Measurements from ENCODE around the gene CFAP53. TPM values are rescaled to one million over a fixed set of nuclear protein-coding genes. Genes with fewer than 3 reads are reported as not detected.

CFAP53 gene
- total and polyA plus RNA-seq, 2 of the 13 experiments (the other 11 are each of a cell fraction or from before 2014, with no cell fraction given) = 0.05 to 0.07 TPM

DNA sequence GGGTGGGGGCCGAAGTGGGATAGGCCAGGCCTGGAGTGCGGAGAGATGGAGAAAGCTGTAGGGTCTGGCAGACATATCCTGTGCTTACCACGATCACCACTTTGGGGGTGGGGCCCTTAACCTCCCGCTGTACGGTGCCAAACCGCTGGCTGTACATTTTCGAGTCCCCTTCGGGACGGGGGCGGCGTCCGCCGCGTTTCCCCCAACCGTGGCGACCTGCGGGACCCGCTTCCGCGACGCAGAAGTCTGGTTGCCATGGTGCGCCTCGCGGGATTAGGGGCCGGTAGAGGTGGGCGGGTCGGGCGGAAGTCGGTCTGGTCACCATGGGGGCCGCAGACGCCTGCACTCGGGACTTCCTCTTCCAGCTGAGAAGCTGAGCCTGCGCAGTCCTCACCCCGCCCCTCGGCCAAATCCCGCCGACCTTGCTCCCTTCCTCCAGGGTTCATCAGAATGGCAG lies at the start of gene CFAP53 (continued):
- TF ChIP-seq EP300 (IDR thresholded peaks at IDR 0.05; ENCODE audit: low read depth in 2 of 2, low read length in 2 of 2) (no peak), EP300 (CRISPR knock-in tag; IDR thresholded peaks at IDR 0.05; ENCODE audit: borderline replicate concordance) (no peak), SNRNP70 (IDR thresholded peaks at IDR 0.05; ENCODE audit: low read depth, low read length) (no peak), KLF13 (CRISPR knock-in tag; IDR thresholded peaks at IDR 0.05) (no peak), RBM22 (optimal IDR thresholded peaks at IDR 0.05; ENCODE audit: low read length) (peak; percentile 100), ZSCAN9 (CRISPR knock-in tag; IDR thresholded peaks at IDR 0.05; ENCODE audit: borderline replicate concordance) (no peak), SP5 (CRISPR knock-in tag; IDR thresholded peaks at IDR 0.05; ENCODE audit: borderline replicate concordance, low read depth) (0 out of 2 replicates have a peak, but pooled peaks have one; percentile 25), ZNF749 (CRISPR knock-in tag; IDR thresholded peaks at IDR 0.05; ENCODE audit: borderline replicate concordance) (0 out of 2 replicates have a peak, but pooled peaks have one; percentile 53), MEIS2 (CRISPR knock-in tag; IDR thresholded peaks at IDR 0.05) (no peak), ZNF234 (CRISPR knock-in tag; conservative IDR thresholded peaks at IDR 0.05) (no peak), ZBTB7A (CRISPR knock-in tag; IDR thresholded peaks at IDR 0.05) (no peak), PITX1 (CRISPR knock-in tag; IDR thresholded peaks at IDR 0.05) (peak; percentile 89), HCFC1 (IDR thresholded peaks at IDR 0.05; ENCODE audit: low read depth, low read length) (peak; percentile 58), ZSCAN21 (CRISPR knock-in tag; IDR thresholded peaks at IDR 0.05; ENCODE audit: borderline replicate concordance) (0 out of 2 replicates have a peak, but pooled peaks have one; percentile 31), NCOA5 (CRISPR knock-in tag; IDR thresholded peaks at IDR 0.05) (no peak), ZFAT (CRISPR knock-in tag; conservative IDR thresholded peaks at IDR 0.05) (no peak)
- TF ChIP-seq, protein P1, sequence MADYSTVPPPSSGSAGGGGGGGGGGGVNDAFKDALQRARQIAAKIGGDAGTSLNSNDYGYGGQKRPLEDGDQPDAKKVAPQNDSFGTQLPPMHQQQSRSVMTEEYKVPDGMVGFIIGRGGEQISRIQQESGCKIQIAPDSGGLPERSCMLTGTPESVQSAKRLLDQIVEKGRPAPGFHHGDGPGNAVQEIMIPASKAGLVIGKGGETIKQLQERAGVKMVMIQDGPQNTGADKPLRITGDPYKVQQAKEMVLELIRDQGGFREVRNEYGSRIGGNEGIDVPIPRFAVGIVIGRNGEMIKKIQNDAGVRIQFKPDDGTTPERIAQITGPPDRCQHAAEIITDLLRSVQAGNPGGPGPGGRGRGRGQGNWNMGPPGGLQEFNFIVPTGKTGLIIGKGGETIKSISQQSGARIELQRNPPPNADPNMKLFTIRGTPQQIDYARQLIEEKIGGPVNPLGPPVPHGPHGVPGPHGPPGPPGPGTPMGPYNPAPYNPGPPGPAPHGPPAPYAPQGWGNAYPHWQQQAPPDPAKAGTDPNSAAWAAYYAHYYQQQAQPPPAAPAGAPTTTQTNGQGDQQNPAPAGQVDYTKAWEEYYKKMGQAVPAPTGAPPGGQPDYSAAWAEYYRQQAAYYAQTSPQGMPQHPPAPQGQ (CRISPR knock-in tag; IDR thresholded peaks at IDR 0.05; ENCODE audit: borderline replicate concordance) = no peak
- TF ChIP-seq, protein P2, sequence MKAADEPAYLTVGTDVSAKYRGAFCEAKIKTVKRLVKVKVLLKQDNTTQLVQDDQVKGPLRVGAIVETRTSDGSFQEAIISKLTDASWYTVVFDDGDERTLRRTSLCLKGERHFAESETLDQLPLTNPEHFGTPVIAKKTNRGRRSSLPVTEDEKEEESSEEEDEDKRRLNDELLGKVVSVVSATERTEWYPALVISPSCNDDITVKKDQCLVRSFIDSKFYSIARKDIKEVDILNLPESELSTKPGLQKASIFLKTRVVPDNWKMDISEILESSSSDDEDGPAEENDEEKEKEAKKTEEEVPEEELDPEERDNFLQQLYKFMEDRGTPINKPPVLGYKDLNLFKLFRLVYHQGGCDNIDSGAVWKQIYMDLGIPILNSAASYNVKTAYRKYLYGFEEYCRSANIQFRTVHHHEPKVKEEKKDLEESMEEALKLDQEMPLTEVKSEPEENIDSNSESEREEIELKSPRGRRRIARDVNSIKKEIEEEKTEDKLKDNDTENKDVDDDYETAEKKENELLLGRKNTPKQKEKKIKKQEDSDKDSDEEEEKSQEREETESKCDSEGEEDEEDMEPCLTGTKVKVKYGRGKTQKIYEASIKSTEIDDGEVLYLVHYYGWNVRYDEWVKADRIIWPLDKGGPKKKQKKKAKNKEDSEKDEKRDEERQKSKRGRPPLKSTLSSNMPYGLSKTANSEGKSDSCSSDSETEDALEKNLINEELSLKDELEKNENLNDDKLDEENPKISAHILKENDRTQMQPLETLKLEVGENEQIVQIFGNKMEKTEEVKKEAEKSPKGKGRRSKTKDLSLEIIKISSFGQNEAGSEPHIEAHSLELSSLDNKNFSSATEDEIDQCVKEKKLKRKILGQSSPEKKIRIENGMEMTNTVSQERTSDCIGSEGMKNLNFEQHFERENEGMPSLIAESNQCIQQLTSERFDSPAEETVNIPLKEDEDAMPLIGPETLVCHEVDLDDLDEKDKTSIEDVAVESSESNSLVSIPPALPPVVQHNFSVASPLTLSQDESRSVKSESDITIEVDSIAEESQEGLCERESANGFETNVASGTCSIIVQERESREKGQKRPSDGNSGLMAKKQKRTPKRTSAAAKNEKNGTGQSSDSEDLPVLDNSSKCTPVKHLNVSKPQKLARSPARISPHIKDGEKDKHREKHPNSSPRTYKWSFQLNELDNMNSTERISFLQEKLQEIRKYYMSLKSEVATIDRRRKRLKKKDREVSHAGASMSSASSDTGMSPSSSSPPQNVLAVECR (CRISPR knock-in tag; IDR thresholded peaks at IDR 0.05; ENCODE audit: borderline replicate concordance) = peak; percentile 98
- TF ChIP-seq, protein P3, sequence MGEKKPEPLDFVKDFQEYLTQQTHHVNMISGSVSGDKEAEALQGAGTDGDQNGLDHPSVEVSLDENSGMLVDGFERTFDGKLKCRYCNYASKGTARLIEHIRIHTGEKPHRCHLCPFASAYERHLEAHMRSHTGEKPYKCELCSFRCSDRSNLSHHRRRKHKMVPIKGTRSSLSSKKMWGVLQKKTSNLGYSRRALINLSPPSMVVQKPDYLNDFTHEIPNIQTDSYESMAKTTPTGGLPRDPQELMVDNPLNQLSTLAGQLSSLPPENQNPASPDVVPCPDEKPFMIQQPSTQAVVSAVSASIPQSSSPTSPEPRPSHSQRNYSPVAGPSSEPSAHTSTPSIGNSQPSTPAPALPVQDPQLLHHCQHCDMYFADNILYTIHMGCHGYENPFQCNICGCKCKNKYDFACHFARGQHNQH (CRISPR knock-in tag; IDR thresholded peaks at IDR 0.05) = 0 out of 2 replicates have a peak, but pooled peaks have one; percentile 23
- TF ChIP-seq, protein P4, sequence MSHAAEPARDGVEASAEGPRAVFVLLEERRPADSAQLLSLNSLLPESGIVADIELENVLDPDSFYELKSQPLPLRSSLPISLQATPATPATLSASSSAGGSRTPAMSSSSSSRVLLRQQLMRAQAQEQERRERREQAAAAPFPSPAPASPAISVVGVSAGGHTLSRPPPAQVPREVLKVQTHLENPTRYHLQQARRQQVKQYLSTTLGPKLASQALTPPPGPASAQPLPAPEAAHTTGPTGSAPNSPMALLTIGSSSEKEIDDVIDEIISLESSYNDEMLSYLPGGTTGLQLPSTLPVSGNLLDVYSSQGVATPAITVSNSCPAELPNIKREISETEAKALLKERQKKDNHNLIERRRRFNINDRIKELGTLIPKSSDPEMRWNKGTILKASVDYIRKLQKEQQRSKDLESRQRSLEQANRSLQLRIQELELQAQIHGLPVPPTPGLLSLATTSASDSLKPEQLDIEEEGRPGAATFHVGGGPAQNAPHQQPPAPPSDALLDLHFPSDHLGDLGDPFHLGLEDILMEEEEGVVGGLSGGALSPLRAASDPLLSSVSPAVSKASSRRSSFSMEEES (CRISPR knock-in tag; IDR thresholded peaks at IDR 0.05) = no peak
